H1 (cell line): Measurements from ENCODE around the gene FPR2. TPM values are rescaled to one million over a fixed set of nuclear protein-coding genes. Genes with fewer than 3 reads are reported as not detected.

Experiments
- GTF2F1 ChIP-seq: IDR thresholded peaks from 2 replicates; pipeline ENCODE4 v1.6.1; 2012; ENCODE audit warnings: low read depth, low read length, improper control_type of control experiment, borderline replicate concordance
- KDM5A ChIP-seq: fragments of 200-600 bp; IDR thresholded peaks from 2 replicates; pipeline ENCODE4 v1.7.1; 2012; ENCODE audit warnings: mild to moderate bottlenecking, low read length, inconsistent platforms, mixed read lengths
- TCF12 ChIP-seq: IDR thresholded peaks from 2 replicates; pipeline ENCODE4 v1.6.1; 2011; ENCODE audit warnings: low read depth, mild to moderate bottlenecking, low read length
- polyA plus RNA-seq, 7 experiments: library from polyadenylated mRNA; depleted of rRNA in 3 of 7; stranded (reverse) in 5 of 7; unstranded in 2 of 7; fragments of >200 nt in 5 of 7; fragments of 200-250 nt in 2 of 7; gene quantifications; 1 replicate in 5 of 7; 2 replicates in 1 of 7; 4 replicates in 1 of 7; pipeline versions ENCODE4 v1.2.1 to v1.2.3, GENCODE V29; 2011 to 2013; ENCODE audit warnings: missing spikeins in 2 of 7, mixed read lengths in 2 of 7
- total RNA-seq: library from RNA; stranded (reverse); fragmentation: NEBNext Ultra II Directional; extraction: Animal tissue kit (Norgen Biotek cat#: 25700); gene quantifications from 2 replicates; pipeline ENCODE4 v1.2.1, GENCODE V29; 2021
- TF ChIP-seq, protein P1 (sequence below): fragments of 300-600 bp; sonication (generic); IDR thresholded peaks from 2 replicates; pipeline ENCODE4 v1.7.1; 2012; ENCODE audit warnings: low read length, moderate library complexity, mild to moderate bottlenecking, inconsistent platforms; ENCODE audit not compliant: insufficient replicate concordance
- TF ChIP-seq, protein P2 (sequence below), 3 experiments: IDR thresholded peaks; 1 replicate in 2 of 3; 2 replicates in 1 of 3; pipeline versions ENCODE4 v1.5.1 to v1.6.1; 2011; ENCODE audit warnings: low read length in 3 of 3, mild to moderate bottlenecking in 3 of 3, inconsistent platforms in 2 of 3, low read depth in 1 of 3, moderate library complexity in 1 of 3; ENCODE audit not compliant: insufficient read depth in 1 of 3; ENCODE audit errors: control extremely low read depth in 1 of 3

Gene FPR2
- total and polyA plus RNA-seq, 2 of the 8 experiments (the other 6 are each of a cell fraction or from before 2014, with no cell fraction given) = 0.17 TPM; not detected in 1

DNA sequence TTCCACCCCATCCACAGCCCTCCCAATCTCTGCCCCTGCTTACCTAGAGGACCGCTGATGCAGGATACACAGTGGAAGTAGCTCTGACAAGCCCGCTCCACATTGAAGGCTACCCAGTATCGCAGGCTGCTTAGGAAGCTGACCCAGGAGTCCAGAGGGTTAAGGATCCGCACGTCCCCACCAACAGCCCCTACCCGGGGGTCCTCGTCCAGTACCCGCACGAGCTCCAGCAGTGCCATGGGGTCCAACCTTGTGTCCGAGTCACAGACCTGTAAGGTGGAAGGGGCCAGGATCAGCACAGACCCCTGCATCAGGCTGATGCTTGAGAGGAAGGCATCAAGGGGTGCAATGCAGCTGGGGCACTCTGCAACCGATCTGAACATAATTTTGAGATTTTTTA is 44.1 kb upstream of the FPR2 start (continued):
- TF ChIP-seq, protein P1, sequence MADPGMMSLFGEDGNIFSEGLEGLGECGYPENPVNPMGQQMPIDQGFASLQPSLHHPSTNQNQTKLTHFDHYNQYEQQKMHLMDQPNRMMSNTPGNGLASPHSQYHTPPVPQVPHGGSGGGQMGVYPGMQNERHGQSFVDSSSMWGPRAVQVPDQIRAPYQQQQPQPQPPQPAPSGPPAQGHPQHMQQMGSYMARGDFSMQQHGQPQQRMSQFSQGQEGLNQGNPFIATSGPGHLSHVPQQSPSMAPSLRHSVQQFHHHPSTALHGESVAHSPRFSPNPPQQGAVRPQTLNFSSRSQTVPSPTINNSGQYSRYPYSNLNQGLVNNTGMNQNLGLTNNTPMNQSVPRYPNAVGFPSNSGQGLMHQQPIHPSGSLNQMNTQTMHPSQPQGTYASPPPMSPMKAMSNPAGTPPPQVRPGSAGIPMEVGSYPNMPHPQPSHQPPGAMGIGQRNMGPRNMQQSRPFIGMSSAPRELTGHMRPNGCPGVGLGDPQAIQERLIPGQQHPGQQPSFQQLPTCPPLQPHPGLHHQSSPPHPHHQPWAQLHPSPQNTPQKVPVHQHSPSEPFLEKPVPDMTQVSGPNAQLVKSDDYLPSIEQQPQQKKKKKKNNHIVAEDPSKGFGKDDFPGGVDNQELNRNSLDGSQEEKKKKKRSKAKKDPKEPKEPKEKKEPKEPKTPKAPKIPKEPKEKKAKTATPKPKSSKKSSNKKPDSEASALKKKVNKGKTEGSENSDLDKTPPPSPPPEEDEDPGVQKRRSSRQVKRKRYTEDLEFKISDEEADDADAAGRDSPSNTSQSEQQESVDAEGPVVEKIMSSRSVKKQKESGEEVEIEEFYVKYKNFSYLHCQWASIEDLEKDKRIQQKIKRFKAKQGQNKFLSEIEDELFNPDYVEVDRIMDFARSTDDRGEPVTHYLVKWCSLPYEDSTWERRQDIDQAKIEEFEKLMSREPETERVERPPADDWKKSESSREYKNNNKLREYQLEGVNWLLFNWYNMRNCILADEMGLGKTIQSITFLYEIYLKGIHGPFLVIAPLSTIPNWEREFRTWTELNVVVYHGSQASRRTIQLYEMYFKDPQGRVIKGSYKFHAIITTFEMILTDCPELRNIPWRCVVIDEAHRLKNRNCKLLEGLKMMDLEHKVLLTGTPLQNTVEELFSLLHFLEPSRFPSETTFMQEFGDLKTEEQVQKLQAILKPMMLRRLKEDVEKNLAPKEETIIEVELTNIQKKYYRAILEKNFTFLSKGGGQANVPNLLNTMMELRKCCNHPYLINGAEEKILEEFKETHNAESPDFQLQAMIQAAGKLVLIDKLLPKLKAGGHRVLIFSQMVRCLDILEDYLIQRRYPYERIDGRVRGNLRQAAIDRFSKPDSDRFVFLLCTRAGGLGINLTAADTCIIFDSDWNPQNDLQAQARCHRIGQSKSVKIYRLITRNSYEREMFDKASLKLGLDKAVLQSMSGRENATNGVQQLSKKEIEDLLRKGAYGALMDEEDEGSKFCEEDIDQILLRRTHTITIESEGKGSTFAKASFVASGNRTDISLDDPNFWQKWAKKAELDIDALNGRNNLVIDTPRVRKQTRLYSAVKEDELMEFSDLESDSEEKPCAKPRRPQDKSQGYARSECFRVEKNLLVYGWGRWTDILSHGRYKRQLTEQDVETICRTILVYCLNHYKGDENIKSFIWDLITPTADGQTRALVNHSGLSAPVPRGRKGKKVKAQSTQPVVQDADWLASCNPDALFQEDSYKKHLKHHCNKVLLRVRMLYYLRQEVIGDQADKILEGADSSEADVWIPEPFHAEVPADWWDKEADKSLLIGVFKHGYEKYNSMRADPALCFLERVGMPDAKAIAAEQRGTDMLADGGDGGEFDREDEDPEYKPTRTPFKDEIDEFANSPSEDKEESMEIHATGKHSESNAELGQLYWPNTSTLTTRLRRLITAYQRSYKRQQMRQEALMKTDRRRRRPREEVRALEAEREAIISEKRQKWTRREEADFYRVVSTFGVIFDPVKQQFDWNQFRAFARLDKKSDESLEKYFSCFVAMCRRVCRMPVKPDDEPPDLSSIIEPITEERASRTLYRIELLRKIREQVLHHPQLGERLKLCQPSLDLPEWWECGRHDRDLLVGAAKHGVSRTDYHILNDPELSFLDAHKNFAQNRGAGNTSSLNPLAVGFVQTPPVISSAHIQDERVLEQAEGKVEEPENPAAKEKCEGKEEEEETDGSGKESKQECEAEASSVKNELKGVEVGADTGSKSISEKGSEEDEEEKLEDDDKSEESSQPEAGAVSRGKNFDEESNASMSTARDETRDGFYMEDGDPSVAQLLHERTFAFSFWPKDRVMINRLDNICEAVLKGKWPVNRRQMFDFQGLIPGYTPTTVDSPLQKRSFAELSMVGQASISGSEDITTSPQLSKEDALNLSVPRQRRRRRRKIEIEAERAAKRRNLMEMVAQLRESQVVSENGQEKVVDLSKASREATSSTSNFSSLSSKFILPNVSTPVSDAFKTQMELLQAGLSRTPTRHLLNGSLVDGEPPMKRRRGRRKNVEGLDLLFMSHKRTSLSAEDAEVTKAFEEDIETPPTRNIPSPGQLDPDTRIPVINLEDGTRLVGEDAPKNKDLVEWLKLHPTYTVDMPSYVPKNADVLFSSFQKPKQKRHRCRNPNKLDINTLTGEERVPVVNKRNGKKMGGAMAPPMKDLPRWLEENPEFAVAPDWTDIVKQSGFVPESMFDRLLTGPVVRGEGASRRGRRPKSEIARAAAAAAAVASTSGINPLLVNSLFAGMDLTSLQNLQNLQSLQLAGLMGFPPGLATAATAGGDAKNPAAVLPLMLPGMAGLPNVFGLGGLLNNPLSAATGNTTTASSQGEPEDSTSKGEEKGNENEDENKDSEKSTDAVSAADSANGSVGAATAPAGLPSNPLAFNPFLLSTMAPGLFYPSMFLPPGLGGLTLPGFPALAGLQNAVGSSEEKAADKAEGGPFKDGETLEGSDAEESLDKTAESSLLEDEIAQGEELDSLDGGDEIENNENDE = no peak
- TF ChIP-seq GTF2F1 = no peak
- no peak for TF ChIP-seq KDM5A
- TF ChIP-seq TCF12 = no peak
- TF ChIP-seq, protein P2, sequence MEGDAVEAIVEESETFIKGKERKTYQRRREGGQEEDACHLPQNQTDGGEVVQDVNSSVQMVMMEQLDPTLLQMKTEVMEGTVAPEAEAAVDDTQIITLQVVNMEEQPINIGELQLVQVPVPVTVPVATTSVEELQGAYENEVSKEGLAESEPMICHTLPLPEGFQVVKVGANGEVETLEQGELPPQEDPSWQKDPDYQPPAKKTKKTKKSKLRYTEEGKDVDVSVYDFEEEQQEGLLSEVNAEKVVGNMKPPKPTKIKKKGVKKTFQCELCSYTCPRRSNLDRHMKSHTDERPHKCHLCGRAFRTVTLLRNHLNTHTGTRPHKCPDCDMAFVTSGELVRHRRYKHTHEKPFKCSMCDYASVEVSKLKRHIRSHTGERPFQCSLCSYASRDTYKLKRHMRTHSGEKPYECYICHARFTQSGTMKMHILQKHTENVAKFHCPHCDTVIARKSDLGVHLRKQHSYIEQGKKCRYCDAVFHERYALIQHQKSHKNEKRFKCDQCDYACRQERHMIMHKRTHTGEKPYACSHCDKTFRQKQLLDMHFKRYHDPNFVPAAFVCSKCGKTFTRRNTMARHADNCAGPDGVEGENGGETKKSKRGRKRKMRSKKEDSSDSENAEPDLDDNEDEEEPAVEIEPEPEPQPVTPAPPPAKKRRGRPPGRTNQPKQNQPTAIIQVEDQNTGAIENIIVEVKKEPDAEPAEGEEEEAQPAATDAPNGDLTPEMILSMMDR (IDR thresholded peaks at IDR 0.05; ENCODE audit: control extremely low read depth in 1 of 3, insufficient read depth in 1 of 3, low read depth in 1 of 3, low read length in 3 of 3) = no peak
- TF ChIP-seq, all 59 proteins: peak for 0
